DND-41 (cell line): ENCODE data around the gene RALGPS2.

Experiments used
- ATAC-seq: fragments of 200-7000 bp; cut with Tn5 transposase; 3 replicates; pipeline ENCODE4 v1.9.1; 2021; ENCODE audit warnings: low read depth; ENCODE audit not compliant: insufficient read depth
- DNase-seq: peaks from one replicate; pipeline ENCODE4 v3.0.0-alpha.2; 2020
- H2AFZ ChIP-seq: 2 replicates; pipeline ENCODE4 v1.6.0; 2012; ENCODE audit warnings: low read depth, low read length
- H3K27ac ChIP-seq: 2 replicates; pipeline ENCODE4 v1.5.1; 2012; ENCODE audit warnings: low read length, inconsistent platforms
- H3K27me3 ChIP-seq: fragments of 200-600 bp; sonication (generic); 2 replicates; pipeline ENCODE4 v1.6.0; 2012; ENCODE audit warnings: low read length, mild to moderate bottlenecking, inconsistent platforms; ENCODE audit not compliant: insufficient read depth, poor library complexity
- H3K36me3 ChIP-seq: 2 replicates; pipeline ENCODE4 v1.5.1; 2012; ENCODE audit warnings: low read length, inconsistent platforms; ENCODE audit not compliant: insufficient read depth
- H3K4me1 ChIP-seq: 2 replicates; pipeline ENCODE4 v1.5.1; 2012; ENCODE audit warnings: mild to moderate bottlenecking, low read length; ENCODE audit not compliant: insufficient read depth
- H3K4me2 ChIP-seq: 2 replicates; pipeline ENCODE4 v1.6.0; 2012; ENCODE audit warnings: mild to moderate bottlenecking, moderate library complexity, low read length, inconsistent platforms; ENCODE audit not compliant: insufficient read depth
- H3K4me3 ChIP-seq, 2 experiments: fragments of 200-600 bp in 1 of 2; shearing (Covaris generic) in 1 of 2; 2 replicates each; pipeline ENCODE4 v1.5.1; 2012 to 2016; ENCODE audit warnings: inconsistent platforms in 2 of 2, low read length in 2 of 2, mild to moderate bottlenecking in 2 of 2, low read depth in 1 of 2, moderate library complexity in 1 of 2
- H3K79me2 ChIP-seq: 2 replicates; pipeline ENCODE4 v1.6.0; 2012; ENCODE audit warnings: low read length, inconsistent platforms; ENCODE audit not compliant: insufficient read depth
- H3K9ac ChIP-seq: 2 replicates; pipeline ENCODE4 v1.6.0; 2012; ENCODE audit warnings: low read depth, mild to moderate bottlenecking, inconsistent platforms, low read length, moderate library complexity
- H3K9me3 ChIP-seq: 2 replicates; pipeline ENCODE4 v1.5.1; 2012; ENCODE audit warnings: low read length, moderate library complexity, mild to moderate bottlenecking, inconsistent platforms; ENCODE audit not compliant: insufficient read depth, severe bottlenecking
- H4K20me1 ChIP-seq: 2 replicates; pipeline ENCODE4 v1.6.0; 2012; ENCODE audit warnings: low read length; ENCODE audit not compliant: insufficient read depth
- CTCF ChIP-seq: IDR thresholded peaks from 2 replicates; pipeline ENCODE4 v1.5.1; 2012; ENCODE audit warnings: borderline replicate concordance, low read length, moderate library complexity, mild to moderate bottlenecking; ENCODE audit not compliant: poor library complexity, severe bottlenecking; ENCODE audit errors: extremely low read depth
- EZH2 ChIP-seq: IDR thresholded peaks from 3 replicates; pipeline ENCODE4 v1.6.1; 2012; ENCODE audit warnings: borderline replicate concordance, low read depth, mild to moderate bottlenecking, moderate library complexity, low read length, inconsistent platforms; ENCODE audit not compliant: severe bottlenecking

The RALGPS2 gene

GRCh38 chr1:178874966-178875365 lies 149.9 kb downstream of the RALGPS2 start:
- H3K36me3 ChIP-seq: peaks cover 2% of the 10 kb centered on the region; the same call in 1 of the 2 replicates
- H3K4me1 ChIP-seq: no peaks in the 10 kb centered on the region
- DNase-seq (no peak), ATAC-seq (no peak)
- no peak overlapping the region for H3K4me2 ChIP-seq
- no peak overlapping the region for H3K27ac ChIP-seq
- no peaks in the 10 kb centered on the region for H3K79me2 ChIP-seq
- H4K20me1 ChIP-seq: no peaks in the 10 kb centered on the region
- no peaks in the 10 kb centered on the region for H3K27me3 ChIP-seq
- TF ChIP-seq EZH2: no peak
- TF ChIP-seq CTCF: no peak
- no peak overlapping the region for H3K9ac ChIP-seq
- H3K9me3 ChIP-seq: no peaks in the 10 kb centered on the region
- H2AFZ ChIP-seq: no peak overlapping the region
- no peak overlapping the region for H3K4me3 ChIP-seq

- Histone ChIP-seq H3K9me3 (no peaks in the 10 kb centered on the region), H3K27me3 (no peaks in the 10 kb centered on the region), H3K4me2 (no peak overlapping the region), H3K36me3 (peaks cover 2% of the 10 kb centered on the region; the same call in 1 of the 2 replicates), H4K20me1 (no peaks in the 10 kb centered on the region), H3K79me2 (no peaks in the 10 kb centered on the region), H3K4me3 (no peak overlapping the region), H3K27ac (no peak overlapping the region), H2AFZ (no peak overlapping the region), H3K4me1 (no peaks in the 10 kb centered on the region), H3K9ac (no peak overlapping the region)
- TF ChIP-seq EZH2 (no peak), CTCF (no peak)
- ATAC-seq: no peak
- DNase-seq: no peak
Observed at GRCh38 chr1:178875936-178876335, 150.9 kb downstream of the RALGPS2 start.

- no peak overlapping the region for H3K9ac ChIP-seq
- no peak for TF ChIP-seq EZH2
- no peak for TF ChIP-seq CTCF
- no peak overlapping the region for H3K4me3 ChIP-seq
- no peak overlapping the region for H2AFZ ChIP-seq
- H3K36me3 ChIP-seq: peaks cover 2% of the 10 kb centered on the region; the same call in 1 of the 2 replicates
- no peak for ATAC-seq
- DNase-seq: no peak
- no peaks in the 10 kb centered on the region for H3K9me3 ChIP-seq
- no peaks in the 10 kb centered on the region for H3K79me2 ChIP-seq
- no peak overlapping the region for H3K27ac ChIP-seq
- no peak overlapping the region for H3K4me2 ChIP-seq
- H4K20me1 ChIP-seq: no peaks in the 10 kb centered on the region
- H3K4me1 ChIP-seq: no peaks in the 10 kb centered on the region
- H3K27me3 ChIP-seq: no peaks in the 10 kb centered on the region
Observed at GRCh38 chr1:178877896-178878295, 152.9 kb downstream of the RALGPS2 start.

GRCh38 chr1:178881950-178882349 lies 156.9 kb downstream of the RALGPS2 start:
- H3K4me3 ChIP-seq: no peak overlapping the region

More at GRCh38 chr1:178881950-178882349, 156.9 kb downstream of the RALGPS2 start:
- no peak overlapping the region for H2AFZ ChIP-seq
- H3K4me1 ChIP-seq: no peaks in the 10 kb centered on the region
- H3K27me3 ChIP-seq: no peaks in the 10 kb centered on the region
- no peak overlapping the region for H3K4me2 ChIP-seq
- no peaks in the 10 kb centered on the region for H4K20me1 ChIP-seq
- DNase-seq (no peak), ATAC-seq (no peak)
- H3K9ac ChIP-seq: no peak overlapping the region
- no peaks in the 10 kb centered on the region for H3K79me2 ChIP-seq
- no peaks in the 10 kb centered on the region for H3K9me3 ChIP-seq
- no peak overlapping the region for H3K27ac ChIP-seq
- TF ChIP-seq EZH2: no peak
- TF ChIP-seq CTCF: no peak
- peaks cover 10% of the 10 kb centered on the region; the same call in 1 of the 2 replicates for H3K36me3 ChIP-seq
